Erythroblast (primary cell): ENCODE results near the gene TMEM184C.

ENCODE experiments used
- GATA1 ChIP-seq: IDR thresholded peaks from 2 replicates; pipeline ENCODE4 v1.6.1; 2011; ENCODE audit warnings: low read depth, mild to moderate bottlenecking, control low read depth, low read length, moderate library complexity
- POLR2A ChIP-seq: IDR thresholded peaks from 2 replicates; pipeline ENCODE4 v1.6.1; 2011; ENCODE audit warnings: mild to moderate bottlenecking, low read length

- TF ChIP-seq POLR2A (no peak), GATA1 (no peak)
Observed at GRCh38 chr4:147651563-147651962, 34.4 kb downstream of the TMEM184C start.
